DND-41 (cell line): ENCODE data around the gene ACO2.

Experiments used
- CTCF ChIP-seq: IDR thresholded peaks from 2 replicates; pipeline ENCODE4 v1.5.1; 2012; ENCODE audit warnings: borderline replicate concordance, low read length, moderate library complexity, mild to moderate bottlenecking; ENCODE audit not compliant: poor library complexity, severe bottlenecking; ENCODE audit errors: extremely low read depth
- EZH2 ChIP-seq: IDR thresholded peaks from 3 replicates; pipeline ENCODE4 v1.6.1; 2012; ENCODE audit warnings: borderline replicate concordance, low read depth, mild to moderate bottlenecking, moderate library complexity, low read length, inconsistent platforms; ENCODE audit not compliant: severe bottlenecking

- TF ChIP-seq CTCF (no peak), EZH2 (no peak)
These were observed 54.7 kb downstream of the ACO2 start for GRCh38 chr22:41523464-41524221.
